ENCODE results near the gene YOD1. TPM values are rescaled to one million over a fixed set of nuclear protein-coding genes. Genes with fewer than 3 reads are reported as not detected.

Gene YOD1
- polyA plus RNA-seq, 1 donor from 2014 or later, result 9.3 TPM

GRCh38 chr1:207039380-207040180 is 11.4 kb downstream of the YOD1 start:
- Histone ChIP-seq H3K9me3 (ENCODE audit: low read length) (no peaks in the 10 kb centered on the region), H2AFZ (ENCODE audit: low read depth, low read length) (no peak overlapping the region), H3K27ac (ENCODE audit: low read length) (no peak overlapping the region), H3F3A (ENCODE audit: insufficient read depth, low read length, poor library complexity, severe bottlenecking) (no peaks in the 10 kb centered on the region), H3K9me2 (ENCODE audit: insufficient read depth, low read length) (no peaks in the 10 kb centered on the region), H3K36me3 (ENCODE audit: insufficient read depth, low read length) (no peaks in the 10 kb centered on the region), H3K79me2 (replicated peaks; ENCODE audit: insufficient read depth, low read length) (no peaks in the 10 kb centered on the region), H3K9ac (ENCODE audit: low read length) (no peak overlapping the region), H3K27me3 (ENCODE audit: insufficient read depth, low read depth, low read length) (no peaks in the 10 kb centered on the region), H3K4me2 (ENCODE audit: low read length) (no peak overlapping the region), H3K4me3 (ENCODE audit: low read length) (no peak overlapping the region), H4K20me1 (ENCODE audit: insufficient read depth) (no peaks in the 10 kb centered on the region)
- no peak for TF ChIP-seq RAD21 (conservative IDR thresholded peaks at IDR 0.05)

GRCh38 chr1:207036865-207037264 is 14.1 kb downstream of the YOD1 start:
- Histone ChIP-seq H3K27me3 (ENCODE audit: insufficient read depth, low read depth, low read length) (no peaks in the 10 kb centered on the region), H3K9me3 (ENCODE audit: low read length) (no peaks in the 10 kb centered on the region), H3K4me3 (ENCODE audit: low read length) (no peak overlapping the region), H3K27ac (ENCODE audit: low read length) (no peak overlapping the region), H3K4me2 (ENCODE audit: low read length) (no peak overlapping the region), H3F3A (ENCODE audit: insufficient read depth, low read length, poor library complexity, severe bottlenecking) (no peaks in the 10 kb centered on the region), H2AFZ (ENCODE audit: low read depth, low read length) (no peak overlapping the region), H3K36me3 (ENCODE audit: insufficient read depth, low read length) (no peaks in the 10 kb centered on the region), H3K79me2 (replicated peaks; ENCODE audit: insufficient read depth, low read length) (no peaks in the 10 kb centered on the region), H4K20me1 (ENCODE audit: insufficient read depth) (no peaks in the 10 kb centered on the region), H3K9me2 (ENCODE audit: insufficient read depth, low read length) (no peaks in the 10 kb centered on the region), H3K9ac (ENCODE audit: low read length) (no peak overlapping the region)
- no peak for TF ChIP-seq RAD21 (conservative IDR thresholded peaks at IDR 0.05)
- no peak for TF ChIP-seq MXI1 (conservative IDR thresholded peaks at IDR 0.05; ENCODE audit: poor library complexity, severe bottlenecking)
- no peak for TF ChIP-seq EP300 (conservative IDR thresholded peaks at IDR 0.05; ENCODE audit: poor library complexity, severe bottlenecking)
- no peak for TF ChIP-seq EZH2 (IDR thresholded peaks at IDR 0.05; ENCODE audit: borderline replicate concordance, insufficient read depth, low read length, poor library complexity, severe bottlenecking)
- TF ChIP-seq, protein P1, sequence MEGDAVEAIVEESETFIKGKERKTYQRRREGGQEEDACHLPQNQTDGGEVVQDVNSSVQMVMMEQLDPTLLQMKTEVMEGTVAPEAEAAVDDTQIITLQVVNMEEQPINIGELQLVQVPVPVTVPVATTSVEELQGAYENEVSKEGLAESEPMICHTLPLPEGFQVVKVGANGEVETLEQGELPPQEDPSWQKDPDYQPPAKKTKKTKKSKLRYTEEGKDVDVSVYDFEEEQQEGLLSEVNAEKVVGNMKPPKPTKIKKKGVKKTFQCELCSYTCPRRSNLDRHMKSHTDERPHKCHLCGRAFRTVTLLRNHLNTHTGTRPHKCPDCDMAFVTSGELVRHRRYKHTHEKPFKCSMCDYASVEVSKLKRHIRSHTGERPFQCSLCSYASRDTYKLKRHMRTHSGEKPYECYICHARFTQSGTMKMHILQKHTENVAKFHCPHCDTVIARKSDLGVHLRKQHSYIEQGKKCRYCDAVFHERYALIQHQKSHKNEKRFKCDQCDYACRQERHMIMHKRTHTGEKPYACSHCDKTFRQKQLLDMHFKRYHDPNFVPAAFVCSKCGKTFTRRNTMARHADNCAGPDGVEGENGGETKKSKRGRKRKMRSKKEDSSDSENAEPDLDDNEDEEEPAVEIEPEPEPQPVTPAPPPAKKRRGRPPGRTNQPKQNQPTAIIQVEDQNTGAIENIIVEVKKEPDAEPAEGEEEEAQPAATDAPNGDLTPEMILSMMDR (IDR thresholded peaks at IDR 0.05; ENCODE audit: poor library complexity, severe bottlenecking), result no peak
- TF ChIP-seq TAF1 (IDR thresholded peaks at IDR 0.05; ENCODE audit: low read depth), result no peak
- no peak for TF ChIP-seq SMC3 (conservative IDR thresholded peaks at IDR 0.05; ENCODE audit: poor library complexity)
- TF ChIP-seq POLR2AphosphoS5 (IDR thresholded peaks at IDR 0.05), result no peak
- TF ChIP-seq, protein P2, sequence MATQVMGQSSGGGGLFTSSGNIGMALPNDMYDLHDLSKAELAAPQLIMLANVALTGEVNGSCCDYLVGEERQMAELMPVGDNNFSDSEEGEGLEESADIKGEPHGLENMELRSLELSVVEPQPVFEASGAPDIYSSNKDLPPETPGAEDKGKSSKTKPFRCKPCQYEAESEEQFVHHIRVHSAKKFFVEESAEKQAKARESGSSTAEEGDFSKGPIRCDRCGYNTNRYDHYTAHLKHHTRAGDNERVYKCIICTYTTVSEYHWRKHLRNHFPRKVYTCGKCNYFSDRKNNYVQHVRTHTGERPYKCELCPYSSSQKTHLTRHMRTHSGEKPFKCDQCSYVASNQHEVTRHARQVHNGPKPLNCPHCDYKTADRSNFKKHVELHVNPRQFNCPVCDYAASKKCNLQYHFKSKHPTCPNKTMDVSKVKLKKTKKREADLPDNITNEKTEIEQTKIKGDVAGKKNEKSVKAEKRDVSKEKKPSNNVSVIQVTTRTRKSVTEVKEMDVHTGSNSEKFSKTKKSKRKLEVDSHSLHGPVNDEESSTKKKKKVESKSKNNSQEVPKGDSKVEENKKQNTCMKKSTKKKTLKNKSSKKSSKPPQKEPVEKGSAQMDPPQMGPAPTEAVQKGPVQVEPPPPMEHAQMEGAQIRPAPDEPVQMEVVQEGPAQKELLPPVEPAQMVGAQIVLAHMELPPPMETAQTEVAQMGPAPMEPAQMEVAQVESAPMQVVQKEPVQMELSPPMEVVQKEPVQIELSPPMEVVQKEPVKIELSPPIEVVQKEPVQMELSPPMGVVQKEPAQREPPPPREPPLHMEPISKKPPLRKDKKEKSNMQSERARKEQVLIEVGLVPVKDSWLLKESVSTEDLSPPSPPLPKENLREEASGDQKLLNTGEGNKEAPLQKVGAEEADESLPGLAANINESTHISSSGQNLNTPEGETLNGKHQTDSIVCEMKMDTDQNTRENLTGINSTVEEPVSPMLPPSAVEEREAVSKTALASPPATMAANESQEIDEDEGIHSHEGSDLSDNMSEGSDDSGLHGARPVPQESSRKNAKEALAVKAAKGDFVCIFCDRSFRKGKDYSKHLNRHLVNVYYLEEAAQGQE (IDR thresholded peaks at IDR 0.05; ENCODE audit: borderline replicate concordance), result no peak

Measured in neural cell (in vitro differentiated cells).